Activated T-cell treated with anti-CD3 and anti-CD28 coated beads, Interleukin-2, amount 50 U/mL, for 4 hours (primary cell): ENCODE measurements around the gene MBTPS2. TPM values are rescaled to one million over a fixed set of nuclear protein-coding genes. Genes with fewer than 3 reads are reported as not detected.
"Not testable (repeated sequence)": the region's sequence is repeated elsewhere in the genome, so short reads cannot be mapped to it uniquely, and the experiment has no call there.

Experiments used
- ATAC-seq, 2 donors: fragments of 200-7000 bp; cut with Tn5 transposase; one replicate each; pipeline ENCODE4 v1.10.0; 2021
- DNase-seq: peaks from one replicate; pipeline ENCODE4 v3.0.0-alpha.2; 2020
- H3K27me3 Mint-ChIP-seq: one replicate; pipeline ENCODE4 v1.8.0; 2021; ENCODE audit warnings: low read depth, mixed read lengths
- H3K36me3 Mint-ChIP-seq: one replicate; pipeline ENCODE4 v1.8.0; 2022; ENCODE audit warnings: mixed read lengths; ENCODE audit not compliant: insufficient read depth
- H3K4me1 Mint-ChIP-seq: one replicate; pipeline ENCODE4 v1.8.0; 2021; ENCODE audit warnings: low read depth, mixed read lengths
- H3K4me3 Mint-ChIP-seq: one replicate; pipeline ENCODE4 v1.8.0; 2021; ENCODE audit warnings: mild to moderate bottlenecking, moderate library complexity, mixed read lengths
- H3K9me3 Mint-ChIP-seq: one replicate; pipeline ENCODE4 v1.8.0; 2021; ENCODE audit warnings: mixed read lengths
- total RNA-seq, 3 donors: library from RNA; stranded (reverse); gene quantifications; one replicate each; pipeline ENCODE4 v1.2.1, GENCODE V29; 2021

The MBTPS2 gene
- 1 to 10 TPM; 6.2 to 7.4 (median 6.4) TPM for total RNA-seq

- H3K27me3 Mint-ChIP-seq, result no peaks in the 10 kb centered on the region
- peak within 1 kb of the TSS; percentile 88 for H3K4me3 Mint-ChIP-seq
- H3K9me3 Mint-ChIP-seq, result no peaks in the 10 kb centered on the region
- DNase-seq, result peak; percentile 75
- peaks cover 8% of the 10 kb centered on the region for H3K4me1 Mint-ChIP-seq
- peaks cover 3% of the 10 kb centered on the region for H3K36me3 Mint-ChIP-seq
- peak; percentile 80 to 87 for ATAC-seq
Measured at GRCh38 chrX:21839334-21840192, at the start of gene MBTPS2. TSS of gene MBTPS2 (plus strand) at chrX:21839617. CDS start at chrX:21839735, 118 bp downstream.

DNA sequence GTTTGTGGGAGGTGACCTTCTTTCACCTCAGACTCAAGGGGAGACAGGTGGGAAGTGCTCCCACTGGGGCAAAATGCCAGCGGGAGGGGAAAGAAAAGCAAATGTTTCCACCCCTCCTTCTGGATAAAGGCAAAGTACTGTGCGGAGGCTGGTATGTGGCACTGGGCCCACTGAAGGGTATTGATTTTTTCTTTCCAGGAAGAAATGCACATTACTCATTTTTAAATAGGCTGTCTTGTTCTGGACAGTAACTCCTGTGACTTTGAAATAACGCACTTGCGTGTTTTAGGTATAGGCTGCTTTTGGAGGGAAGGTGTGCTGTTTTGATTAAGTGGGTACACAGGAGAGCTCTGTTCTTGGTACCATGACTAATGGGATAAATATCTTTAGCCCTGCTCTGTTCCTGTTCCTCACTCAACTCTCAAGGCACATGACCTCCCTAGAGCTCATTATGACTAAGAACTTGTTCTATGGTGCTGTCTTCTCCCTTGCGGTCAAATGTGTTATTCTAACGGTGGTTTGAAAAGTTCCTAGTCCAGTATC lies 40.7 kb upstream of the MBTPS2 start:
- no peak overlapping the region for H3K4me3 Mint-ChIP-seq
- H3K36me3 Mint-ChIP-seq, result no peaks in the 10 kb centered on the region
- ATAC-seq, result no peak

GRCh38 chrX:21799767-21800166 lies 39.6 kb upstream of the MBTPS2 start:
- DNase-seq (no peak), ATAC-seq (no peak)
- Mint-ChIP-seq H3K36me3 (no peaks in the 10 kb centered on the region), H3K9me3 (no peaks in the 10 kb centered on the region), H3K27me3 (no peaks in the 10 kb centered on the region), H3K4me1 (no peaks in the 10 kb centered on the region), H3K4me3 (no peak overlapping the region)

More for the DNA sequence above, 40.7 kb upstream of the MBTPS2 start:
- Mint-ChIP-seq H3K27me3 (no peaks in the 10 kb centered on the region), H3K9me3 (no peaks in the 10 kb centered on the region), H3K4me1 (no peaks in the 10 kb centered on the region)
- no peak for DNase-seq

DNA sequence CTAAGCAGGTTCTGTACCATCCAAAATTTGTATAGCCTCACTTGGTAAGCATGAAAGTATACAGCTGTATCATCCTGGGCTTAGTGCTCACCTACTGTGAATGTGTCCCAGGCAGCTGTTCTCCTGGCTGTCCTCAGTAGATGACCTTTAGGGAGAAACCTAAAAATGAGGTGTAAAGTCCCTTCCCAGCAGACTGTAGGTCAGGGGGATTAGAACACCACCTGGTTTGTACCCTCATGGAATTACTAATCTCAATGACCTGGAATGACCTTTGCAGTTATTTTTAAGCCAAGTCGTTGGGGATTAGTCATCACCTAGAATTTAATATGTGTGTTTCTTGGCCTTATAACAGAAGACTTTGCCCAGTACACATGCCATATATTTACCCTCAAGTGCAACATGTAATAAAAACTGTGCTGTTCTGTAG lies 39.1 kb upstream of the MBTPS2 start:
- Mint-ChIP-seq H3K4me3 (no peak overlapping the region), H3K4me1 (no peaks in the 10 kb centered on the region), H3K9me3 (no peaks in the 10 kb centered on the region), H3K36me3 (no peaks in the 10 kb centered on the region), H3K27me3 (no peaks in the 10 kb centered on the region)
- DNase-seq (no peak), ATAC-seq (no peak)

GRCh38 chrX:21802054-21802670 lies 37.3 kb upstream of the MBTPS2 start:
- ATAC-seq (no peak), DNase-seq (no peak)
- no peaks in the 10 kb centered on the region for H3K27me3 Mint-ChIP-seq
- H3K36me3 Mint-ChIP-seq, result no peaks in the 10 kb centered on the region
- H3K9me3 Mint-ChIP-seq, result no peaks in the 10 kb centered on the region
- H3K4me1 Mint-ChIP-seq, result no peaks in the 10 kb centered on the region
- H3K4me3 Mint-ChIP-seq, result no peak overlapping the region

DNA sequence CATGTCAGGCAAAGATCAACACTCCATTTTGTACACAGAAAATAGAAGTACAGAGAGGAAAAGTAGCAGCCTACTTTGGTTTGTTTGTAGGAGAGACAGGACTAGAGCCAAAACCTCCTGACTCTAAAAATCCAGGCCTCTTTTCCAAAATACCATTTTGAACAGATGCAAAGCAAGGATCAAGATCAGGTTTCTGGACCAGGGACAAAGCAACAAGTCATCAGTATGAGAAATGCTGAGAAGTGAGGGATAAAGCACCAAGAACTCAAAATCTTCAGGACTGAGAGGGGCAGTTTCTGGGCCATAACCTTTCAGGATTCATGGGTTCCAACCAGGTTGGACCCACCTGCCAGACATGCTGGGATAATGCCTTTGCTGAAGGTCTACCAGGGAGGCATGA lies 36.6 kb upstream of the MBTPS2 start:
- Mint-ChIP-seq H3K36me3 (no peaks in the 10 kb centered on the region), H3K27me3 (no peaks in the 10 kb centered on the region), H3K4me3 (no peak overlapping the region), H3K9me3 (no peaks in the 10 kb centered on the region), H3K4me1 (no peaks in the 10 kb centered on the region)
- no peak for DNase-seq
- ATAC-seq, result no peak

DNA sequence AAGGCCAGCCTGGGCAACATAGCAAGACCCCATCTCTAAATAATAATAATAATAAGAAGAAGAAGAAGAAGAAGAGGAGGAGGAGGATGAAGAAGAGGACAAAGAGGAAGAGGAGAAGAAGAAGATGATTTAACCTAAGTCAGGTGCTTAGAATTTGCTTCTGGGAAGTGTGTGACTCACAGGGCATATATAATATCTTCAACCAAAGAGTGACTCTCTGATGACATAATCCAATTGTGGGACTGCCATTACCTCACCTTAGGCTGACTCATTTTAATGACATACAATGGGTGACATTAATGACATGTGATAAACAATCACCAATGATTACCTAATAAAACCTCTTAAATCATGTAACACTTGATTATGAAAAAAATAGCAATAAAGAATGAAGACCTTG lies 32.7 kb upstream of the MBTPS2 start:
- H3K36me3 Mint-ChIP-seq, result no peaks in the 10 kb centered on the region
- H3K4me1 Mint-ChIP-seq, result no peaks in the 10 kb centered on the region
- H3K27me3 Mint-ChIP-seq, result no peaks in the 10 kb centered on the region
- DNase-seq (no peak), ATAC-seq (no peak)
- no peak overlapping the region for H3K4me3 Mint-ChIP-seq
- peaks cover 5% of the 10 kb centered on the region for H3K9me3 Mint-ChIP-seq

DNA sequence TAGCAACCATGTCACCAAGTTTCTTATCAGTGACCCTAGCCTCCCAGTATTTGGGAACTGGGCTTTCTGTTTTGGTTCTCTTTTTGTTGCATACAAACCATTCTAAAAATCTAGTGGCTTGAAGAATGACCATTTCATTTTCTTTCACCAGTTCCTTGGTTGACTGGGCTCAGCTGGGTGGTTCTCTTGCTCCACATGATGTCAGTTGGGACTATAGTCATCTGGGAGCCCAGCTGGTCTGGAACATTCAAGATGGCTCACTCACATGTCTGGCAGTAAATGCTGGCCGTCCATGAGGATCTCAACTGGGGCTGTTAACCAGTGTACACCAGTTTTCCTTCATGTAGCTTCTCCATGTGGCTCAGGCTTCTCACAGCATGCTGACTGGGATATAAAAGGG lies 27.6 kb upstream of the MBTPS2 start:
- DNase-seq (no peak), ATAC-seq (no peak)
- H3K4me3 Mint-ChIP-seq, result no peak overlapping the region
- no peaks in the 10 kb centered on the region for H3K36me3 Mint-ChIP-seq
- no peaks in the 10 kb centered on the region for H3K27me3 Mint-ChIP-seq
- H3K4me1 Mint-ChIP-seq, result no peaks in the 10 kb centered on the region
- peaks cover 5% of the 10 kb centered on the region for H3K9me3 Mint-ChIP-seq

DNA sequence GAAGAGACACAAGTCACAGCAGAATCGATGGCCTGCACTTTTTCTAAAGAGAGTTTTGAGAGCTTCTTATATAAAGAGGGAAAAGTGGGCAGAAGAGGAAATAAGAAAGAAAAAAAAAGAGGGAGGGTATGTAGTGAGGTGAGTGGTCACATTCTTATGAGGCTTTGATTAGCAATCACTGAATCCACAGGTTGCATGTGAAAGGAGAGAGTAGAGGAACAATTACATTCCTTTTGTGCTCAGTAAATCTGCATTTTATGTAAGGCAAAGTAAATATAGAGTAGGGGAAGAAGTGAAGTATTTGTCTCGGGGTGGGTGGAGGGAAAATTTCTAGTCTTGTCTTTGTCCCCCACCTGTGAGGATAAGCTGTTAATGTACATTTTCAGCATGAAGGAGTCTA lies 26.8 kb upstream of the MBTPS2 start:
- Mint-ChIP-seq H3K36me3 (no peaks in the 10 kb centered on the region), H3K4me1 (no peaks in the 10 kb centered on the region), H3K9me3 (peaks cover 5% of the 10 kb centered on the region), H3K4me3 (no peak overlapping the region), H3K27me3 (no peaks in the 10 kb centered on the region)
- no peak for ATAC-seq
- no peak for DNase-seq

GRCh38 chrX:21813612-21814368 lies 25.6 kb upstream of the MBTPS2 start:
- no peak for ATAC-seq
- H3K4me3 Mint-ChIP-seq, result no peak overlapping the region
- no peak for DNase-seq
- no peaks in the 10 kb centered on the region for H3K36me3 Mint-ChIP-seq
- no peaks in the 10 kb centered on the region for H3K4me1 Mint-ChIP-seq
- H3K9me3 Mint-ChIP-seq, result peaks cover 5% of the 10 kb centered on the region
- no peaks in the 10 kb centered on the region for H3K27me3 Mint-ChIP-seq

- DNase-seq (no peak), ATAC-seq (no peak)
- H3K9me3 Mint-ChIP-seq, result peaks cover 5% of the 10 kb centered on the region
- no peaks in the 10 kb centered on the region for H3K4me1 Mint-ChIP-seq
- H3K36me3 Mint-ChIP-seq, result no peaks in the 10 kb centered on the region
- H3K4me3 Mint-ChIP-seq, result no peak overlapping the region
- H3K27me3 Mint-ChIP-seq, result no peaks in the 10 kb centered on the region
Measured at GRCh38 chrX:21816136-21816535, 23.3 kb upstream of the MBTPS2 start.

DNA sequence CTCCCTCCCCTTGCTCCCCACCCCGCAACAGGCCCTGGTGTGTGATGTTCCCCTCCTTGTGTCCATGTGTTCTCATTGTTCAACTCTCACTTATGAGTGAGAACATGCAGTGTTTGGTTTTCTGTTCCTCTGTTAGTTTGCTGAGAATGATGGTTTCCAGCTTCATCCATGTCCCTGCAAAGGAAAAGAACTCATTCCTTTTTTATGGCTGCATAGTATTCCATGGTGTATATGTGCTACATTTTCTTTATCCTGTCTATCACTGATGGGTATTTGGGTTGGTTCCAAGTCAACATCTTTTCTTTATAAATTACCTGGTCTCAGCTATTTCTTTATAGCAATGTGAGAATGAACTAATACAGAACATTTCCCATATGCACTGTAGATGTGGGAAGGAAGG lies 19.2 kb upstream of the MBTPS2 start:
- not testable (repeated sequence) for H3K4me3 Mint-ChIP-seq, H3K9me3 Mint-ChIP-seq, DNase-seq, H3K4me1 Mint-ChIP-seq, H3K36me3 Mint-ChIP-seq, ATAC-seq, H3K27me3 Mint-ChIP-seq

DNA sequence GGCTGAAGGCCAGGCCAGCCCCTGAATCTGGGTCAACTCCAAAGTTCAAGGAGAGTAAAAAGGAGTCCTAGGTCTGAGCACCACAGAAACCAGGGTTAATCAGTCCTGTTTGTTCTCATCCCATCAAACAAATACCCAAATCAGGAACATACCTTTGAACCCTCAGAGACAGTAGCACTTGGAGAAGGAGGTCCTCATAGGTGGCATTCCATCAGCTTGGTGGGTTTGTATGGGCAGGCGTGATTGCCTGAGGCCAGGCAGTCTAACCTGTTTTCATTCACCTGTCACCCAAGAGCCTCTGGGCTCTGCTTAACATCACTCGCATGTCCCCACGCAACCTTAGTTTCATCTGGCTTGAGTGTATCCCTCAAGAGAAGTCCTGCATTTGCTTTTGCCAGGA lies 17.5 kb upstream of the MBTPS2 start:
- ATAC-seq (no peak), DNase-seq (no peak)
- H3K4me1 Mint-ChIP-seq, result no peaks in the 10 kb centered on the region
- no peaks in the 10 kb centered on the region for H3K27me3 Mint-ChIP-seq
- no peak overlapping the region for H3K4me3 Mint-ChIP-seq
- H3K9me3 Mint-ChIP-seq, result no peaks in the 10 kb centered on the region
- H3K36me3 Mint-ChIP-seq, result no peaks in the 10 kb centered on the region

- Mint-ChIP-seq H3K9me3 (no peaks in the 10 kb centered on the region), H3K4me3 (no peak overlapping the region), H3K27me3 (no peaks in the 10 kb centered on the region), H3K36me3 (no peaks in the 10 kb centered on the region), H3K4me1 (no peaks in the 10 kb centered on the region)
- no peak for DNase-seq
- no peak for ATAC-seq
Measured at GRCh38 chrX:21831496-21831895, 7.9 kb upstream of the MBTPS2 start.
